CD4-positive, alpha-beta T cell treated with Interleukin-10 for 1 hour (primary cell): ENCODE data around the gene RAMACL.
"Not testable (repeated sequence)": the region's sequence is repeated elsewhere in the genome, so short reads cannot be mapped to it uniquely, and the experiment has no call there.

Experiments used
- DNase-seq: peaks from one replicate; pipeline ENCODE4 v3.0.0-alpha.2; 2020

The RAMACL gene

GRCh38 chr6:166595061-166595780, 8.7 kb upstream of the RAMACL start:
- no peak for DNase-seq

GRCh38 chr6:166592821-166593220, 6.3 kb upstream of the RAMACL start:
- DNase-seq, result no peak

GRCh38 chr6:166591961-166592520, 5.6 kb upstream of the RAMACL start:
- DNase-seq, result no peak

DNA sequence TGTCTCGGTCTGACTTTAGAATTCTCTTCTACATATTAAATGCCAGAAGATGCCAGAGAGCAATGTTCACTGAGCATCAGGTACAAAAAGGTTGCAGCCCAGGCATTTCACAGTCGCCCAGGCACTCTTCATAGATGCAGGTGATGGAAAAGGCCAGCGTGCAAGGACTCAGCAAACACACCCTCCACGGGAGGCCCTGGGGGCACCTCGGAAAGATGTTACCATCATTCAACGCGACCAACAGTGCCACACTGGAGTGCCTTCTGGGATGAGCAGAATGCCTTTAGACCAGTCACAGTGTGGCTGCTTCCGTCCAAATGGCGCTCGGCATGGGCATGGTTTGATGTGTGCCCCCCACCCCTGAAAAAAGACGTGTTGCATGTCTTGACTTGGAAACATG, 4.5 kb upstream of the RAMACL start:
- no peak for DNase-seq

- DNase-seq, result no peak
Observed at GRCh38 chr6:166589786-166590574, 3.5 kb upstream of the RAMACL start.

DNA sequence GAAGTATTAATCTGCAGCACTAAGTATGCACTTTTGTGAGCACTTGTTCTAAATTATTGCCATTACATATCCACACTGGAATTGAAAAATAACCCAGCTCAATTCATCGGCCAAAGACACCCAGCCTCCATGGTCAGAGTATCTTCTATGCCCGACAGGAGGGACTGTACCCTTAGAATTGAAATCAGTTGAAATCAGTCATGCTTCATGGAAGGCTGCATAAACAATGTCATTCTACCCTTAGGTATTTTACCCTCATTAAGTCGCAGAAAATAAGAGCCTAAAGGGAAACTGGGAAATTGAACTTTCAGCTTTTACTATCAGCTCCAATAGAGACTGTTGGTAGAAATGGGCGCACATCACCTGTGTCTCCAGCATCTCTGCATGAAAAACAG, 2.9 kb upstream of the RAMACL start:
- DNase-seq, result no peak

- no peak for DNase-seq
Observed at GRCh38 chr6:166588691-166589336, 2.3 kb upstream of the RAMACL start.

DNA sequence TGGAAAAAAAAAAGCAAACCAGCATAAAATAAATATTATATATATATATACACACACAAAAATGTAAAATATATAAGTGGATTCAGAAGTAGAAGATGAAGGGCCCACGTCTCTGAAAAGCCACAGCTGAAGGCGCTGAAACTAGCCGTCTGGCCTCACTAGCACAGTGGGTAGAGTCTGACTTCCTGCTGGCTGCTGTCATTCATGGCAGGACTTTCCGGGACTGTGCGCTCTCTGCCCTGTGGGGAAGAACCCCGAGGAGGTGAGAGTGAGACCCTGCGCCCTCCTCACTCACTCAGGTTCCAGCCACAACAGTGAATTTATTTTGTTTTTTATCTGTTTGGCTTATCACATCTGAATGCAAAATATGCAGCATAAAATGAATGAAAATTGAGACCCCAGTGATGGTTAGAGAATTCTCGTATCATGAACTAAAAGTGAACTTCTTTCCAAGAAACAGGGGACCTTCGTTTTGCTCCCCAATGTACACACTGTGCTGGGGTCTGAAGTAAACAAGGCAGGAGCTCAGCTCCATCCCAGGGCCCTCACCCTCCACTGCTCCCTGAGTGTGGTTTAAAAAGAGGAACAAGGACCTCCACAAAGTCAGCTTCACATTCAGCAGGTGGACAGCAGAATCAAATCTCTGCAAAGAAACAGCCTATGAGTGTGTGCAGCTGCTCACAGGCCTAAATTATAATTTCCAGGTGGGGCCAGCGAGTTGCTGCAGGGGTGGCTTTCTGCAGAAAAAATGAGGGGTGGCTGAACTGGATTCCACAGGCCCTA, 1.3 kb upstream of the RAMACL start:
- DNase-seq, result no peak

GRCh38 chr6:166584853-166585429, 1.5 kb downstream of the RAMACL start:
- DNase-seq, result no peak

- no peak for DNase-seq
Observed at GRCh38 chr6:166584155-166584554, 2.3 kb downstream of the RAMACL start.

- no peak for DNase-seq
Observed at GRCh38 chr6:166583230-166583965, 3.1 kb downstream of the RAMACL start.

DNA sequence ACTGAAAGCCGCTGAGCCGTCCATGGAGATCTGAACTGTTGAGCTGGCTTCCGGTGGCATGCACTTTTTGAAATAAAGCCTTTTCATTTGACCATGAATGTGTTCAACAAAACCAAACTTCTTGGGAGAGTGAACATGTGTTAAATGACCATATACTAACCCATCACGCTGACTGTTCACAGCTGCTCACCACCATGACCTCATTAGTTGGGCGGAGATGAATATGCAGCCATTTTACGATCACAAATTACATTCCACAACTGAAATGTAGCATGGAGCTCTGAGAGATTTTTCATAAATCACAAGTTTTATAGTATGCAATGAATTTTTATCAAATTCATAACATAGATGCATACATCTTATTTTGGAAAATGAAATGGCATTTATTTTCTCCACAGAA, 4.2 kb downstream of the RAMACL start:
- DNase-seq, result no peak

DNA sequence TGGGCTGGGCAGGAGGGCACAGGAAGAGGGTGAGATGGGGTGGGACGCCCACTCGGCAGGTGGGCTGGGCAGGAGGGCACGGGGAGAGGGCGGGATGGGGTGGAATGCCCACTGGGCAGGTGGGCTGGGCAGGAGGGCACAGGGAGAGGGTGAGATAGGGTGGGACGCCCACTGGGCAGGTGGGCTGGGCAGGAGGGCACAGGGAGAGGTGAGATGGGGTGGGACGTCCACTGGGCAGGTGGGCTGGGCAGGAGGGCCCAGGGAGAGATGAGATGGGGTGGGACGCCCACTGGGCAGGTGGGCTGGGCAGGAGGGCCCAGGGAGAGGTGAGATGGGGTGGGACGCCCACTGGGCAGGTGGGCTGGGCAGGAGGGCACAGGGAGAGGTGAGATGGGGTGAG, 4.7 kb downstream of the RAMACL start:
- DNase-seq, result not testable (repeated sequence)

DNA sequence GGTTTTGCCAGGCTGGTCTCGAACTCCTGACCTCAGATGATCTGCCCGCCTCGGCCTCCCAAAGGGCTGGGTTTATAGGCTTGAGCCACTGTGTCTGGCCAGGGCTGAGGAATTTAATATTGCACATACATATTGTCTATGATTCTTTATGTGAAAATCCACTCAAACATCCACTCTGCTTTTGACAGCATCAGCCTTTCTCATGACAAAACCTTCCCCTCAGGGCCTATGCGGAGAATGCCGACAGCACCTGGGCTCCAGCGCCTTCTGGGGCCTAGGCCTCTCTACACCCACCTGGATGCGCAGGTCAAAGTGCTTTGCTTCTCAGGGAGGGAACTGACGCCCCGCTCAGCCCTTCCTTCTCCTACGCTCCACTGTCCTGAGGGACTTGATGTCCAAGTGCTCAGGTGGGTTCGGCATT, 5.4 kb downstream of the RAMACL start:
- DNase-seq, result no peak

GRCh38 chr6:166580076-166581050, 6.1 kb downstream of the RAMACL start:
- no peak for DNase-seq

GRCh38 chr6:166579237-166579850, 7.1 kb downstream of the RAMACL start:
- no peak for DNase-seq

GRCh38 chr6:166578536-166579236, 7.8 kb downstream of the RAMACL start:
- no peak for DNase-seq

GRCh38 chr6:166575205-166575604, 11.3 kb downstream of the RAMACL start:
- no peak for DNase-seq

DNA sequence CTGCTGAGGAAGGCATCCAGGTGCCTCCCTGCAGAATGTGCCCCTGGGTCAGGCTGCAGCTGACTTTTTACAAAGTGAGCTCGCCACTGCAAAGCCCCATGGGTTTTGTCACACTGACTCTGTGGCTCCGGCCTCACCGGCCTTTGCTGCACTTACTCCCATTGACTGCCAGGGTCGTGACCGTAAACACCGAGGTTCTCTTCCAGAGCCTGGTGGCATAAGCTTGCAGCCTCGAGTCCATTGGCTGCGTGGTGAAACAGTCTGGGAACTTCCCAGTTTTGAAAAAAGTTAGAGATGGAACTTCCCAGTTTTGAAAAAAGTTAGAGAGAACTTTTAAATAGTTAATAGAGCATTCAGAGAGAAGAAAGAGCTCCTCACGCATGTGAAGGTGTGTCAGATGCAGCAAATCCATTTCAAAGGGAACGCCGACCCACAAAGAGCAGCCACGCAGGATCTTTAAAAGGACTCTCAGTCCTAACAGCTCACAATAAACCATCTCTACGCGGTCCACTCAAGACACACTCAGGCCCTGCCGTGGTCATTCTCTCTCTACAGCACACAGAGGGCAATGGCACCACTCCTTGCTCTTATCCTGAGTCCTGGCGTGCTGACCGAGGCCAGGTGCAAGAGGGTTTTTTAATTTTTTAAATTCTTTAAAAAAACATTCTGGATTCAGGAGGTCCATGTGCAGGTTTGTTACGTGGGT, 12.8 kb downstream of the RAMACL start:
- no peak for DNase-seq
